Amniotic epithelial cell (primary cell): ENCODE data around the gene ADAM12.

Experiments
- DNase-seq: peaks from one replicate; pipeline ENCODE4 v3.0.0-alpha.2; 2010; ENCODE audit warnings: low read depth

Gene ADAM12

DNA sequence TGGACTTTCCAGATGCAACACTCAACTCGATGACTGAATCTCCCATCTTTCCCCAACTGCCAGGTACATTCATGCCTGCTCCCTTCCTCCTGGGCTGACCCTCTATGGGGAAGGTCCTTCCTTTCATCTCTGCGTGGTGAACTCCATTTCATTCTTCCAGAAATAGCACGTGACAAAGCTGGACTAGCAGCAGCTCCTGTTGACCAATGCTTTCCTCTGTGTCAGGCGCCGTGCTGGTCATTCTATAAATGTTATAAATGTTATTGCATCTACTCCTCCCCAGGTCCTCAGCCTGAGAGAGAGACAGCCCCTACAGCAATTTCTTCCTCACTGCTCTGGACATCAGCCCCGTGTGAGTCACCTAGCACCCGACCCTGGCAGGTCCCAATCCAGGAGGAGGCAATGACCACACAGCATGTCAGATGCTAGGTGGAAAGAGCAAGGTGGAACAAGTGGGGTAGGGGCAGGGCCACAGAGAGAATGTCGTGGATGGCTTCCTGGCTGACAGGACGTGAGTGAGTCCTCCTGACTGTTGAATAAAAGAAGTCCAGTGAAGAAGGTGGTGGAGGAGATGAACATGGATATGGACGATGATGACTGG is 178.1 kb downstream of the ADAM12 start:
- DNase-seq, result no peak

DNA sequence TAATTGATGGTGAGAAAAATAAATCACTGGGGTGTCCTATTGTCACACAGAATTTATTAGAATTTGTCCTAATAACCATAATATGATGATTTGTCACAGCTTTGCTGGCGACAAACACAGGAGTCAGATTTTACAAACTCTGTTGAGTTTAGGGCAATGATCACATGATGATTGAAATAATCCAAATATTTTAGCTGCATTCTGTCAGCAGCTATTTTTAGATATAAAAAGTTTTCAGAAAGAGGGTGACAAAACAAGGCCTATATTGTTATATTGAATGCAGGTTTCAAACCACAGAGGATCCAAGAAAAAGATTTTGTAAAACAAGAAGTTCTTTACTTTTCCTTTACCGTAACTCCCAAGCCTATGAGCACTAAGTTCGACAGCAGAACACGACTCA is 178.8 kb downstream of the ADAM12 start:
- no peak for DNase-seq

DNA sequence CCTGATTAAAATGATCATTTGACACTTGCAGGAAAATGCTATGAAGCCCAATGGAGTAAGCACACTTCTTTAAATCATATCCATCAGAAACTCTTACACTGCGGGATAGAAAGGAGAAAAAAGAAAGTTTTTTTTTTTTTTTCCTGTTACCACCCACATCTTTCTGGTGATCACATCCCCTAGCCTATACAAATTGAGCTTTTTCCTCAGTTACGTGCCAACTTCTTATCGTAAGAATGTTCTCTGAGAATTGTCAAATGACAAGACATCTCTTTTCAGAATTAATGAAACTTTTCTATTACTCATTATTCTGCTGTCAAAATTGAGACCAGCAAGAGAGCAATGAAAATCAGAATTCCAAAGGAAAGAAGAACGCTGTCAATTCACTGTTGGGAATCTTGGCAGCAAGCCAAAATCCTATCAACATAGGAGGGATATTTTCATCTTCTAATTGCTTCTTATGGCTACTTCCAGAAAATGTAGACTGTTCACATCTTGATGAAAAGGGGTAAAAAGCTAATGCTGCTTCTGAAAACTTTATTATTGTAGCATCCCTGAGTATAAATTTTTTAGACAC is 179.5 kb downstream of the ADAM12 start:
- DNase-seq, result no peak

DNA sequence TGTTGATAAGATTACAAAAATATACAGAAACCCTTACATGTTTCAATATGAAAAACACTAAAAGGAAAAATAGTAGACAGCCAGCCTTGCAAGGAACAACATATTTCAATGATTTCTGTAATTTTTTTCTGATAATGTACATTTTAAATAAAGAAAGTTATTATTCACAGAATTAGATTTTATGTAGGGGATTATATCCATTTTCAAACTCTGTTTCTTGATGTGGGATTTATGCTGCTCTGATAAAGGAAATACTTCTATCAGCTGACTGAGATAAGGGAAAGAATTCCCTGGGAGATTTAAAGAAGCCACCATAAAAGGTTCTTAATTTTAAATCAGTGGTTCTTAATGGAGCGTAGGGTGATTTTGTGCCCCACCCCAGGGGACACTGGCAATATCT is 180.4 kb downstream of the ADAM12 start:
- no peak for DNase-seq

DNA sequence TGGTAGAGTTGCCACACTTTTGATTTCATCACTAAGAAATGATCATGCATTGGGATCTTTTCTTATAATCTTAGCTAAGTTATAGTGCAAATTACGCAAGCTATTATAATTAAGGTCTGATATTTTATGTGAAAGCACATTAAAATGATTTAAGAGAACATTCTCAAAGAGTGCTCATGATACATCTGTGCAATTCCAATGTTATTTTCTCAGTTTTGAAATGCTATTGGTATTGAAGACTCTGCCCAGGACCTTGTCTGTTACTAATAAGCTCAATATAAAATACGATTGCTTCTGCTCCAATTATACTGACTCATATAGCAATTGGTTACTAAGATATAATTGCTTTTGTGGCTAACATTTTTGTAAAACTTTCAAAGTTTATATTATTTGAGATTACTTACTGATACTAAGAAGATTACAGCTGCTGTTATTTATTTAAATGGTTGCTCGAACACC is 180.9 kb downstream of the ADAM12 start:
- DNase-seq, result no peak

DNA sequence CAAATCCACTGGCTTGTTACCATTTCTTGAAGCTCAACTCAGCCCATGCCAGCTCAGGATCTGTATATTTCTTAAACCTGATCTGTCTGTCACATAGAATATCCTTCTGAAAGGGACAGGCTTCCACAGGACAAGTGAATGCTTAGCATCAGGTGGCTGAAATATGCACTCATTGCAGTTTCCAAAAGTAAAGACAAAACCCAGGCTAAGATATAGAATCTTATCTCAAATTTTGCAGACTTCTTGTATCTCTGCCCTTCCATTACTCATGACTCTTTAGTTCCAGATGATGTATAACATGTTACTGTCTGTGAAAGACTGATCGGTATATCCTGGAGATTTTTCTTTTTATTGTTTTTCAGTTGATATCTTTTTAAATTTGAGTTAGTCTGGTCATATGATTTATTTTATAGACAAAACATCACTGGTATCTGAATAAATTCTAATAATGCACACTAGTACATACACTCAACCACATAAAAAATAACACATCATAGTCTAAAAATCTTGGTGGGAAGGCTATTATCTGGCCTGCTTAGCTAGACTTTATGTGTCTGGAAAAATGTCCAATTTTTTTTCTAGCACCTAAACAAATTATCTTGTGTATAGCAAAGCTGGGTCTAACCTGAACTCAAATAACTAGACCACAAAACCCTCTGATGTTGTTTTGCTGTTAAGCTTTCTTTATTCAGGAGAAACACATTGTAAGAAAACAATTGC is 182.6 kb downstream of the ADAM12 start:
- no peak for DNase-seq

DNA sequence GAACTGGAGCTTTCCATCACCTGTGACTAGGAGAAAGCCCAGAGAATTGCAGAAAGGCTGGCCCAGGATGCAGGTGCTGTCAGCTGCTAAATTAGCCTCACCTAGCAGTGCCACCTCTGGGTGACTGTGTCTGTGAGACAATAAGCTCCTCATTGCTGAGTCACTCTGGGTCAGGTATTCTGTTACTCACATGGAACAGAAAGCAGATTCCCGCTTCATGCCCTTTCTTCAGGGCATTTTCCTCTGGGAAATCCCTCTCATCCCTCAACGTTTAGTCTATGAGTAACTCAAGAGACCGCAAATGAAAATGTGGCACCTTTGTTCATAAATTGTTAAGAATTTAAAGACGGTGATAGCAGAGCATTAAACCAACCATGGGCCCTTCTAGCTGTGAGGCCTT is 184.0 kb downstream of the ADAM12 start:
- DNase-seq, result no peak

DNA sequence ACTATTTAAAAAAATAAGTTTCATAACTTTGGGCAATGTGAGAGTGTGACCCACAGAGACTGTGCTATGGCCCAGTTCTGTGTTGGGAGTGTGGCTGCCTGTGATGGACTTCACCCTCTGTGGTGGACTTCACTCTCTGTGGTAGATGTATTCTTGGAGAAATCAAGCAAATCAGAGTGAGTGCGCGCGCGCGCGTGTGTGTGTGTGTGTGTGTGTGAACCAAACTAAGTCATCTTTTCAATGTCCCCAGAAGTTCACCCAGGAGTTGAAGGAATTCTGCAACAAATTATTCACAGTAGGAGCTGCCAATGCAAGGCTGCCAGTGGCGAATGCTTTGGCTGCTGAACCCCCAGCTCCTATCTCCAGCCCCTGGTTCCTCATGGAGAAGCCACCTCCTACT is 184.5 kb downstream of the ADAM12 start:
- DNase-seq, result no peak

DNA sequence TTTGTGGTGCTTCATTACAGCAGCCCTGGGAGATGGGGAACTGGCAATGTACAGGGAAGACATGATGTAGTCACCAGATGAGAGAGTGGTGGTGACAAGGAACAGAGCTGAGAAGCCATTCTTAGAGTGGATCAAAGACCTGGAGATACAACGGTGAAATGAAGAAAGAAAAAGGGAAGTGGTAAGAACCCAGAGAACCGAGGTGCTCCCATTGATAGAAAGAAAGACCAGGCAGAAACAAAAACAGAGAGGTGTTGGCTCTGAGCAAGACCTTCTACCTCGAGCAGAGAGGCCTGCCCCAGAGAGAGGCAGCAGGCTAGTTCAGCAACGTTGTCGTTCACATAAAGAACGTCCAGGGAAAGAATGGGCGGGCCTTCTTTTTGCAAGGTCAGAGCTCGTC is 186.7 kb downstream of the ADAM12 start:
- DNase-seq, result no peak

DNA sequence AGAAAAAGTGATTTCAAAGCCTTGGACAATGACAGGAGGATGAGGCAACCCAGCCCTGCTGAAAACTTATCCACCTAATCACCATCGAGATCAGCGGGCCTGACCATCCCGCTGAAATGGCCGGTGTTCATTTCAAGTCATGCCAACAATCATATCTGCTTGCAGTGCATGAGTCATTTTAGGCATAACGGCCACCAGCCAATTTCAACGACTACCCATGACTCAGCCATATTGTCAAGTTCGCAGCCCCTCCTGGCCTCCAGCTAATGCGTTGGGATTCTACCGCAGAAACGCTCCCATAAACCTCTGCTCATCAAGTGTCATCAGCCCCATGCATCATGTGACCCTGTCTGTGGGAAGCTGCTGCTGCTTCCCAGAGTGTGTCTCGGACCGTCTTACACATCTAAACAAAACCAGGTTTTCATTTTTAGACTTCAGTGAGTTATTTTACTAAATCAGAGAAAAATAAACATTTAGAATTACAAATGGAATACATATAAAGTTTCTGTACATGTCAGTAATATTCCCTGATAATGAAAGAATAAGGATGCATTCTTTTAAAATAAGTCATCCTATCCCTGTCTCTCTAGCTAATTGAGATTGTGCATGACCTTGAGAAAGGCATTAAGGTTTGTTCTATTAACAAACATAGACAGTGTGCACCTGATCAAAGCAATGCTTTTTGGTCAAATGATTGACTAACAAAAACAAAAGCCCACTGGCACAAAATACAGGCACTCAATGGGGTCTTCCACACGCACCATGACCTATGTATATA is 188.9 kb downstream of the ADAM12 start:
- DNase-seq, result peak; percentile 95

DNA sequence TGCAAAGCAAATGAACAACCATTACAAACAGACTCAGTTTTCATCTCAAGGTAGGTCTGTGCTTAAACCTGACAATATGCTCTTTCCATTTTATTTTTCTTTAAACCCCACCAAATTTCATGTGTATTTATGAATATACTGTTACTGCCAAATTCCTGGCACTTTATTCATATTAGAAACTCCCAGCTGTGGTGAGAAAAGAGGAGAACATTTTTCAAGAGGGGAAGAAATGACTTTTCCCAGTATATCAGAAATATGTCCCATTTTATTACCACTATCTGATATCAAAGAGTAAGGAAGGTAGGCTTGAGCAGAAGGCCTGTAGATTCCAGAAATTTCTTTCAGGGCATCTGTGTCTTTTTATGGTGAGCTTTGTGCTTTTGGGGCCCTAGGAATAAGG is 189.6 kb downstream of the ADAM12 start:
- DNase-seq, result no peak

DNA sequence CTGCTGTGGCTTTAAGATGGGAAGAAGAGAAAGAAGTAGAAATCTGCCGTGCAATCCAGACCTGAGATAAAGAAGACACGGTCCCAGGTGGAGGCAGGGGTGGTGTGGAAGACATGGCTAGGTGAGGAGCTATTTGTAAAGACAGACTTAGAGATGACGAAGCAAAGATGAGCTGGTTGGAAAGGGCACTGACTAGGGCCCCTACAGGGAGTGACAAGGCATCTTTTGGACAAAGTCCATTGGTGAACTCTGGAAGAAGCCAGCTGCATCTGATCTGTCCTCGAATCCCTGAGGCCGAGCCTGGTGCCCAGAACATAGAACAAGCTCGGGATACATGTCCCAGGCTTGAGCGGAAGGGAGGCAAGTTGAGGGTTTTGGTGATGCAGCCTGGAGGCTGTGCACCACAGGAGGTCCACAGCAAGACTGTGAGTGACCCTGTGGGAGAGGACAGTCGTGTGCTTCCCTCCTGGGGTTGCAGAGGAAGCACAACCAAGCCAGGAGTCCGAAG is 191.2 kb downstream of the ADAM12 start:
- no peak for DNase-seq

DNA sequence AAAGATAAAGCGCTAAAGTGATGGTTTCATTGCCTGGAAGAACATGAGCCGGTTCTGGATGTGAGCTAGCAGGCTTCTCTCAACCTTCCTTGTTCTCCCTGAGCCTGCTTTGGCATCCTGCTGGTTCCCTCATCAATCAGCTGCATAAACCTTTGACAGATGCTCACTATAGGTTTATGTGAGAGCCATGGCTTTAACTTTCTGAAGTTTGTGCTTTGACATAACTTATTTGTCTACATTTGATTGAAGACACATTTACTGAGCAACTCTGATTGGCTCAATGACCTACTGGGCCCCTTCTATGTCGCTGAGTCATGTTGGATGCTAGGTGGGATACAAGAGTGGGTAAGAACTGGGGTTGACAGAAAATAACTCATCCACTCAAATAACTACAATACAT is 192.0 kb downstream of the ADAM12 start:
- DNase-seq, result no peak

DNA sequence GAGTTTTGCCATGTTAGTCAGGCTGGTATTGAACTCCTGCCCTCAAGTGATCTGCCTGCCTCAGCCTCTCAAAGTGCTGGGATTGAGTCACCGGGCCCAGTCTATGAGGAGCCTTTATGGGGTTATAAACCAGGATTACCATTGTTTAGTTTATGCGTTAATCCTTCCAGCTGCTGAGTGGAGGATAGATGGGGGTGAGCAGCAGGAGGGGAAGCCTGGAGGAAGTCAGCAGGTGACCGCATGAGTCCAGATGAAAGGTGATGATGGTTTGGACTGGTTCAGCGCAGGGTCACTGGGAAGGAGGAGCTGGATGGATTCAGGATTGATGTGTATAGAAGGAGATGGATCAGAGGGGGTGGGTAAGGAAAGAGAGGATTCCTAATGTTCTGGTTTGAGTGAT is 197.1 kb downstream of the ADAM12 start:
- no peak for DNase-seq

DNA sequence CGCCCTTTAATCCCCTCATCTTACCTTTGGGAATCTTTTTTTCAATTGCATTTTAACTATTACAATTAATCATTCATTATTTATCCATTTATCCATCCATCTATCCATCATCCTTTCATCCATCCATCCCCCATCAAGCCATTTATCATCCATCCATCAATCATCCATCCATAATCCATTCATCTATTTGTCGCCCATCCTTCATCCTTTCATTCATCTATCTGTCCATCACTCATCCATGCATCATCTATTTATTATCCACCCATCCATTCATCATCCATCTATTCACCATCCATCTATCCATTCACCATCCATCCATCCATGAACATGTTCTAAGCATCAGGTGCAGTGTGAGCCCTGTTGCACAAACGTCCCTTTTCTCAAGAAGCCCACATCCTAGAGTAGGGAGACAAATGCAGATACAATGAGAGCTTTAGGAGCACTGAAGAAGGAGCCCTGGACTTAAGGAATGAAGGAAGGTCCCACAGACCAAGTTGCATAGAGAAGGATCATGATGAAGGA is 199.5 kb downstream of the ADAM12 start:
- DNase-seq, result no peak

DNA sequence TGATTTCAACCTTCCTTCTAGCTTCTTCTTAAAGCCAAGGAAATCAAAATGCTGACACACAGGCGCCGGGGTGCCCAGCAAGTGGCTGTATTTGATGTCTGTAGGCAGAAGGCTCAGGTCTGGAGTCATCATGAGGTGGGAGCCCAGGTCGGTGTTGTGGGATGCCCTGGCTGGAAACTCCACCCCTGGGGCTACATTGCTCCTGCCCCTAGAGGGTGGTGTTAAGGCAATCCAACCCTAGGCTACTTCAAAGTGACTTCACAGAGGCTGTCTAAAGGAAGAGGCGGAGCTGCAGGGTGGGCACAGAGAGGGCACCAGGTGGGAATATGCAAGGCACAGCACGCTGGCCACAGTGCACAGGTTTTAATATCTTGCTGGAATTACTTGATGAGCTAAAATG is 200.9 kb downstream of the ADAM12 start:
- no peak for DNase-seq

DNA sequence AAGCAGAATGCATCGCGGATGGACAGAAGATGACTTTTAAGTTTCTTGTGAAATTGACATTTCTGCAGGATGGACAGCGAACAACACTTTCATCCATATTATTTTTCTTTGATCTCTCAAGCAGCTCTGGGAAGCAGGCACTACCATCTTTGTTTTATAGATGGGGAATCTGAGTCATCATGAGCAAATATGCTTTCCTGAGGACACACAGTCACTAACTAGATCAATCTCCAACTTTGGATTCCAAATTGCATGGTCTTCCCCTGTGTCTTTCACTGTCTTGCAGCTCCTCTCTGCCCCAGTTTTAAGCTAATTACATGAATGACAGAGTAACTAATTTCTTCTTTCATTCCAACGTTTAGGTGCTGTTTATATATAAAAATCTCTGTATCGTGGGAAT is 201.5 kb downstream of the ADAM12 start:
- DNase-seq, result no peak

DNA sequence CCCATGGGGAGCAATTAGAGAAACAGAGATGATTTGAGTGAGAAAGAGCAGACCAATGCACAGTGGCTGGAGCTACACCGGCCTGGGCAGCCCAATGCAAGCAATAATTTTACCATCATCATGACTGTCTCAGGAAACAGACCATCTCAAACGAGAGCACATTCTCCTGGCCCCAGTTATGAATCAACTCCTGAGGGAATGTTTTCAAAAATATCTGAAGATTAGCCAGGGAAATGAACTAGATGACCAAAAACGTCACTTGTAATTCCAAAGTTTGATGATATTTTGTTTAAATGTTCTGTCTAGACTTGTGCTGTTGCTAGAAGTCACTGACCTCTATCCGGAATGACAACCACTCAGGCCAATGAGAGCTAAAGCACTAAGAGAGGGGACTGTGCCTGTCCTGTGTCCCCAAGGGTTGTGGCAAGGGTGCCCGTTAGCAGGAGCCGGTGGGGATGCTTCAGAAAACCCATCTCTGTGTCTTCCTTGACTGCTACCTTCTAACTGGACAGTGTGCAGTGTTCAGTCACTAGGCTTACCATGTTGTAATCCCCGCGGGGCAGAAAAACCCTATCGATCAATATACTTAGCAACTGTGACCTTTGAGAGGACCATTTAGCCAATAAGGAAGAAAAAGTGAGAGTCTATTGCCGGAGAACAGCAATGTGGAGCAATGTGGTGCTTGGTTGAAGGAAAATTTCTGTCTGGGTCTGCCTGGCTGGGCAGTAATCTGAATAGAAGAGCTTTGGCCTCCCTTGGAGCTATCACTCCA is 202.4 kb downstream of the ADAM12 start:
- DNase-seq, result no peak

DNA sequence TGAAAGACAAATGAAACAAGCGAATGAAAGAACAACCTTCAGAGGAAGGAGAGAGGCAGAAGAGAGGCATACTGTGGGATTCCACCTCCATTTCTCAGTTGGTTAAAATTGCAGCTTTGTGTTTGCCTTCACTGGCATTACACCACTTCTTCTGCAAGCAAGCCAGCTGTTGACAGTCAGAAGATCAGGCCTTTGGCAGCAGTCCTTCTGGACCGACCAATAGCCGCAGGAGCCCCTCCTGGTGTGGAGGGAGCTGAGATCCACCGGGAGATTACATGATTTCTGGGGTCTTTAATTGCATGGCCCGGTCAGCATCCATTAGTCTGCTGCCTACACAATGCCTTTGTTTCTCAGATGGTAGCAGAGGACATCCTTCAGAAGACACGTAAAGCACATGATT is 206.7 kb downstream of the ADAM12 start:
- DNase-seq, result no peak

DNA sequence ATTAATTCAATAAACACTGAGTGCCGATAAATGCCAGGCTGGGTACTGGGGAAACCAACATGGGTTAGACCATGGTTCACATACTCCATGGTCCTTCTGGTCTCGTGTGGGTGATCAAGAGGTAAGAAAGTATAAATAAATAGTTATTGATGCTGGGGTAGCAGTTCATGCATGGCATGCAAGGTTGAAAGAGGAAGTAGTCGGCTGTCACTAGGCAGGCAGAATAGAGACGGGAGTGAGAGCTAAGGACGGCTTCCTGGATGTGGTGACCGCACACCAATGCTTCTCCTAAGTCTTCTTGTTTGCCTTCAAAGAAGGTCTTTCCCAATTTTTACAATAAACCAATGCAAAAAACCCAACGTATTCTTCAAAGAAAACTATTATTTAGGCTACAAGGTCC is 208.6 kb downstream of the ADAM12 start:
- no peak for DNase-seq

DNA sequence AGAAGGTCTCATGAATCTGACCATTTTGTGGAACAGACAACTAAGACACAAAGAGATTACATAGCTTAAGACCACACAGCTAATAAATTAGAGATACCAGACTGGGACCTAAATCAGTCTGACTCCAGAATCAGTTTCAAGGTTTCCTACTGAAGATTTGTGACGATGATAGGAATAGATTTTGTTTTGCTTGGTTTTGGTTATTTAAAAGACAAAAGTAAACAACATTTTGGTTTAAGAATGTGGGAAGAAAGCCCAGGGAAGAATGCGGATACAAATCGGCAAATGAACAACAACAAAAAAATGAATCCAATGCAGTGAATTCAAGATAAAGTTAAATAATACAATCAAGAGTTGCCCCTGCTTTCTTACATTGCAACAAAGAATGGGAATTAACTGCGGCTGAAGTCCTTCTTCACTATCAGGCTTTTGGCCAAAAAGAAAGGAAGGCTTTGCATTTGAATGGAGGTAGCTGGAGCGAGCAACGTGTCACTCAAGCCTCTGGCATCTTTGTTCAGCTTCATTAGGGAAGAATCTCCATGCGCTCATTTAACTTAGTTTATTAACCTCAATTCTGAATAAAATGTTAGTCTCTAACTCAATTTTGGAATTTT is 210.8 kb downstream of the ADAM12 start:
- no peak for DNase-seq
